ENCODE data around the gene CPT2.

Gene CPT2

DNA sequence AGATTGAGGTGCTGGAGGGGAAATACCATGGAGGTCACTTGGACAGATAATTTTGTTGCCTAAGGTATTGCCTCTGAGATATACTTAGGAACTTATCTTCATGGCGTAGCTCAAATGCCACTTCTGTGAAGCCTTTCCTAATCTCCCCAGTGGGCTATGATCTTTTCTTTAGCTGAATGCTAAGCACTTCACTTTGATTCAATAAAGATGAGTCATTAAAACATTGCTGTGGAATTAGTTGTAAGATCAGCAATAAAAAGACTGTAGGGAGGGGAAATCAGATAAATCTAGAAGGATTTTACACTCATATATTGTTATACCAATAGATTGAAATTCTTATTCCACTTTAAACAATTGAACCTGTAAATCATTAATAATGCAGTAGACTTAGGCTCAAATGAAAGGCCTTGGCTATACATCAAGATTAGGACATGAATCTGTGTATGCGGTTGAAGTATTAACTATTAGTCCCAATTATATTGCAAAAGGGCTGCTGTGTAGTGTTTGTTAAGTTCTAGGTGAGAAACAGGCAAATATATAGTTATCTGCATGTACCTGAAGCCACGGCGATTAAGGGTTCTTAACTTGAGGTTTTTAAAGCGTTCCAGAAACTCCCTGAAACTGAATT is 60.9 kb downstream of the CPT2 start:
- TF ChIP-seq, protein P1, sequence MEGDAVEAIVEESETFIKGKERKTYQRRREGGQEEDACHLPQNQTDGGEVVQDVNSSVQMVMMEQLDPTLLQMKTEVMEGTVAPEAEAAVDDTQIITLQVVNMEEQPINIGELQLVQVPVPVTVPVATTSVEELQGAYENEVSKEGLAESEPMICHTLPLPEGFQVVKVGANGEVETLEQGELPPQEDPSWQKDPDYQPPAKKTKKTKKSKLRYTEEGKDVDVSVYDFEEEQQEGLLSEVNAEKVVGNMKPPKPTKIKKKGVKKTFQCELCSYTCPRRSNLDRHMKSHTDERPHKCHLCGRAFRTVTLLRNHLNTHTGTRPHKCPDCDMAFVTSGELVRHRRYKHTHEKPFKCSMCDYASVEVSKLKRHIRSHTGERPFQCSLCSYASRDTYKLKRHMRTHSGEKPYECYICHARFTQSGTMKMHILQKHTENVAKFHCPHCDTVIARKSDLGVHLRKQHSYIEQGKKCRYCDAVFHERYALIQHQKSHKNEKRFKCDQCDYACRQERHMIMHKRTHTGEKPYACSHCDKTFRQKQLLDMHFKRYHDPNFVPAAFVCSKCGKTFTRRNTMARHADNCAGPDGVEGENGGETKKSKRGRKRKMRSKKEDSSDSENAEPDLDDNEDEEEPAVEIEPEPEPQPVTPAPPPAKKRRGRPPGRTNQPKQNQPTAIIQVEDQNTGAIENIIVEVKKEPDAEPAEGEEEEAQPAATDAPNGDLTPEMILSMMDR (IDR thresholded peaks at IDR 0.05; ENCODE audit: control insufficient read depth, insufficient read depth, low read depth, low read length, missing control alignments): no peak
- H3K4me3 ChIP-seq (ENCODE audit: control insufficient read depth, low read depth, low read length): no peak overlapping the region
- DNase-seq (ENCODE audit: low read depth): no peak

DNA sequence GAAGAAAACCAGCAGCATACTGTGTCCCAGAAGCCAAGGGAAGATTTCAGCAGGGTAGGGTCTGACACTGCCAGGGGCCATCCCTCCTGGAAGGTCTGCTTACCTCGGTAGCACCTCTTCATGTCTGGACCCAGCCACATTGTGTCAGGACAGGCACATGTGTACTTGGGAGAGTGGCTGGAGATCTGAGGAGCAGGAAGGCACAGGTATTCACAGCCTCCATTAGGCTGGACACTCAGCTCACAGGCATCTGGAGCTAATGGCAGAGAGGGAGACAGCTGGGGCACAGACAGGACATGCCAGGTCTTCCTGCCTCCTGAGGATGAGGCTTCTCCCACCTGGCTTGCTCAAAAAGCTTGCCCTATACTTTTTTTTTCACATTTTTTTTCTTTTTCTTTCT is 61.6 kb downstream of the CPT2 start:
- TF ChIP-seq, protein P1 (IDR thresholded peaks at IDR 0.05; ENCODE audit: control insufficient read depth, insufficient read depth, low read depth, low read length, missing control alignments): no peak
- DNase-seq (ENCODE audit: low read depth): no peak

DNA sequence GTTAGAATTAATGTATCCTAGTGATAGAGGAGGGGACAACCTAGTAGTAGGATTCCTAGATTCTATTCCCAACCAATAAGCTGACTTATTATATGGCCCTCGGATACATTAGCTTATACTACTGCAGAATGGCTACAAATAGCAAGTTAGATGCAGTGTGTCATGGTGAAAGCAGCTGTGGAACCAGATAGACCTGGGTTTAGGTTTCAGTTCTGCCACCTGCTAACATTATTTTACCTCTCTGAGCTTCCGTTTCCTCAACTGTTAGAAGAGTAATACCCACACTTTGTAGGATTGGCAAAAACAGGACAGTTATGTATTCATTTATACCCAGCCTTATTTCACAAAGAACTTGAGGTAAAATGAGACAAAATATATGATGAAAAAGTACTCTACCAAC is 63.3 kb downstream of the CPT2 start:
- no peak overlapping the region for H3K4me3 ChIP-seq (ENCODE audit: control insufficient read depth, low read depth, low read length)
- no peak for DNase-seq (ENCODE audit: low read depth)
- TF ChIP-seq, protein P1 (IDR thresholded peaks at IDR 0.05; ENCODE audit: control insufficient read depth, insufficient read depth, low read depth, low read length, missing control alignments): no peak

More for the DNA sequence above, 61.6 kb downstream of the CPT2 start:
- H3K4me3 ChIP-seq (ENCODE audit: control insufficient read depth, low read depth, low read length): no peak overlapping the region

DNA sequence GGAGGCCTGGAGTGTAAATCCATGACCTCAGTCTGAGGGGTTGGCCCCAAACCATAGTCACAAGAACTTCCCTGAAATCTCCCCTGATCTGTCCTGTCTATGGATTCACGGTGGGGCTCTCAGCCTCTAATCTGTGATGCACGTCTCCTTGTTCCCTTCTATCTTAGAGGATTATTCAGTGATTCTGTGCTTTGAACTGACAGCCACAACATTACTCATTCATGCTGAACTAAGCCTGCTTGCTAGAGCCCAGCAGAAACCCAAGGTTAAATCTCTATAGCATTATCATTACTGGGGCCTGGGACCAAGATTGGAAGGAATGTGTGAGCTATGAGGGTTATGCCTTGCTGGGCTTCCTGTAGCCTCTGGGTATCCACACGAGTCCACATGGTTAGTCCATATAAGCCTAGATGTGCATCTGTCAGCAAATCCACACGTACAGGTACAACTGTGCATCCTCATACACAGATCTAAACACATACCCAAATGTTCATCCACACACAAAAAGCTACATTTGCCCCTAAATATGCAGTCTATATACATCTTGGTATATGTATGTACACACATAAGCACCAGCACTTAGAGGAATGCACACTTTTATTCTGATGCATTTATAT is 64.1 kb downstream of the CPT2 start:
- TF ChIP-seq, protein P1 (IDR thresholded peaks at IDR 0.05; ENCODE audit: control insufficient read depth, insufficient read depth, low read depth, low read length, missing control alignments): no peak

DNA sequence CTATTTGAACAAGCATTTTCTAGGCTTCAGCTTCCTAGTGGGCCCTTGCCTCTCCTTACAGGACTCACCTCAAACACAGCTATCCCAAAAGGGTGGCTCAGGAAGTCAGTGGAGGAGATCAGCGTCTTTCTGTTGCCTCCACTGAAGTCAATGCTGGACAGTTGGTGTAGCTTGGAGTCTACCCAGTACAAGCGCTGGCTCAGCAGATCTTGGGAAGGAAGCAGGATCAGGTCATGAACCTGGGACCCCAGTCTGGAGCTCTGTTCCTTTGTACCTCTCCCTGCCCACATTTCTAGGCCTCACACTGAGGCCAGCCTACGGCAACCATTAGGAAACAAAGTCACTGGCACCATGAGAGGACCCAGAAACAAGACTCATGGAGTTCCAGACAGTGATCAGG is 65.4 kb downstream of the CPT2 start:
- TF ChIP-seq, protein P1 (IDR thresholded peaks at IDR 0.05; ENCODE audit: control insufficient read depth, insufficient read depth, low read depth, low read length, missing control alignments): no peak
- DNase-seq (ENCODE audit: low read depth): no peak
- no peak overlapping the region for H3K4me3 ChIP-seq (ENCODE audit: control insufficient read depth, low read depth, low read length)

More for the DNA sequence above, 64.1 kb downstream of the CPT2 start:
- DNase-seq (ENCODE audit: low read depth): no peak
- no peak overlapping the region for H3K4me3 ChIP-seq (ENCODE audit: control insufficient read depth, low read depth, low read length)
